HG03159 (cell line): Measurements from ENCODE around the gene RRP7A.
A peak's percentile ranks its signal among the peaks of the same experiment; 100 is the strongest.
"Not testable (repeated sequence)": the region's sequence is repeated elsewhere in the genome, so short reads cannot be mapped to it uniquely, and the experiment has no call there.

Source experiments
- ATAC-seq: cut with Tn5 transposase; IDR thresholded peaks from one replicate; pipeline ENCODE4 v1.9.1; 2021; ENCODE audit warnings: mild to moderate bottlenecking, moderate library complexity; ENCODE audit not compliant: unreplicated experiment

Gene RRP7A

GRCh38 chr22:42519525-42520401 is at the start of gene RRP7A:
RRP7A (minus strand) TSS chr22:42519796; CDS start chr22:42519786, 10 bp downstream.
- ATAC-seq: no peak

GRCh38 chr22:42567950-42568349 is 48.4 kb upstream of the RRP7A start:
- ATAC-seq: not testable (repeated sequence)

DNA sequence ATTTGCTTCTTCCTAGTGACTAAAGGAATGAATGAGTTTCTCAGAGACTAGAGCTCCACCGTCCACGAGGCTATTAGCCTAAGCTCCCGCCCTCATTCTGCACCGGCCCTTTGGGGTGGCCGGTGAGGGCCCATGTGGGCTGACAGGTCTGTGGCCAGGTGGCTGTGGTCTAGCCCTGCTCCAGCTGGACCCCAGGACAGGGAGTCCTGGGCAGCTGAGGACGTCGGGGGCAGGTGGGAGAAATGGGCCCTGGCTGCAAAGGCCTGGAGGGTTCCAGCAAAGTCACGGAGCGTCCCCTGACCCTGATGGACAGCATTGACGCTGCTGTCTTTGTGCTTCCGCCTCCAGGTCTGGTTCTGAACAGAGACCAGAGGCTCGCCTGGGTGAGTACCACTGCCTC is 46.4 kb upstream of the RRP7A start:
- no peak for ATAC-seq

DNA sequence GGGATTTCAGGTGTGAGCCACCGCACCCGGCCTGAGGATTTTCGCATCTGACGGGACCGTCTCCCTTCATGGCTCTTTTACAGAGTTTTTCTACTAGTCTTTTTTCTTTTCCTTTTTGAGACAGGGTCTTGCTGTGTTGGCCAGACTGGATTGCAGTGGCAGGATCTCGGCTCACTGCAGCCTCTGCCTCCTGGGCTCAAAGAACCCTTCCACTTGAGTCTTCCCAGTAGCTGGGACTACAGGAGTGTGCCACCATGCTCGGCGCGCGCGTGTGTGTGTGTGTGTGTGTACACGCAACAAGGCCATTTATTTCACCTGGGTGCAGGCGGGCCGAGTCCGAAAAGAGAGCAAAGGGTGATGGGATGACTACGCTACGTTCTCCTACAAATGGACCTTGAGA is 45.1 kb upstream of the RRP7A start:
- ATAC-seq: no peak

GRCh38 chr22:42563943-42564342 is 44.3 kb upstream of the RRP7A start:
- not testable (repeated sequence) for ATAC-seq

DNA sequence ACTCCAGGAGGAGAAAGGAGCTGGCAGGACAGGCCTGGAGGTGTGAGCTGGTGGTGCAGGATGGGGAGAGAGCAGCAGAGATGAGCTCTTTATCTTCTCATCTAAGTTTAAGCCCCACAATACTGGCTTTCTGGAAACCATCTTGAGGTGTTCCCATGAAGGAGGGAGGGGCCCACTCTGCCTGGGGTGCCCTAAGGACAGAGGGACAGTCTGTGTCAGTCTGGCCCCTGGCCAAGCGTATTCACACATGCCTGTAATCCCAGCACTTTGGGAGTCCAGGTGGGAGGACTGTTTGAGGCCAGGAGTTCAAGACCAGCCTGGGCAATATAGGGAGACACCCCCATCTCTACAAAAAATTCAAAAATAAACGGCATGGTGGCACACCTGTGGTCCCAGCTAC is 43.1 kb upstream of the RRP7A start:
- no peak for ATAC-seq

DNA sequence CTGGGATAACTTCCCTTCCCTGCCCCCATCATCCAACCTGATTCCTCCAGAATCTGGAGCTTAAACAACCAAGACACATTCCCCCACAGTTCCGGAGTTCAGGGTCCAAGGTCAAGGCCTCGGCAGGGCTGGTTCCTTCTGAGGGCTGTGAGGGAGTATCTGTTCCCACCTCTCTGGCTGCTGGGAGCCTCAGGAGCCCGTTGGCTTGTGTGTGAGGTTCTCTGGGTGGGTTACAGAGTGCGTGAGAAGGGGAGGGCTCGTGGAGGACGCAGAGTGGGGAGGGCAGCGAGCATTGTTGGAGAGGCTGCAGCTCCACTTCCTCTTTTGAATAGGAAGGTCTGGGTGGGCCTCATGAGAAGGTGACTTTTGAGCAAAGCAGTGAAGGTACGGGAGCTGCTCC is 42.7 kb upstream of the RRP7A start:
- no peak for ATAC-seq

- ATAC-seq: no peak
Observed at GRCh38 chr22:42561856-42562255, 42.3 kb upstream of the RRP7A start.

GRCh38 chr22:42560781-42561180 is 41.2 kb upstream of the RRP7A start:
- ATAC-seq: no peak

GRCh38 chr22:42560381-42560780 is 40.8 kb upstream of the RRP7A start:
- no peak for ATAC-seq

- peak; percentile 53 for ATAC-seq
Observed at GRCh38 chr22:42553475-42554361, 34.1 kb upstream of the RRP7A start, which contains the start of gene SERHL2. SERHL2 (plus strand) TSS chr22:42553956; CDS start chr22:42554021, 65 bp downstream.

DNA sequence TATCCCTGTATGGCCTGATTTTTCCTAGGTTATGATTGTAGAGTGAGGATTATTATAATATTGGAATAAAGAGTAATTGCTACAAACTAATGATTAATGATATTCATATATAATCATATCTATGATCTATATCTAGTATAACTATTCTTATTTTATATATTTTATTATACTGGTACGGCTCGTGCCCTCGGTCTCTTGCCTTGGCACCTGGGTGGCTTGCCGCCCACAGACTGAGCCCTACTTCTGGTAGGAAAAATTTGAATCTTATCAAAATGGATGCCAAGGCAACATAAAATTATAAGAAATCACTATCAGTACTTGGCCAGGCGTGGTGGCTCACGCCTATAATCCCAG is 32.7 kb upstream of the RRP7A start:
- ATAC-seq: not testable (repeated sequence)

GRCh38 chr22:42549331-42550060 is 29.9 kb upstream of the RRP7A start:
- no peak for ATAC-seq

DNA sequence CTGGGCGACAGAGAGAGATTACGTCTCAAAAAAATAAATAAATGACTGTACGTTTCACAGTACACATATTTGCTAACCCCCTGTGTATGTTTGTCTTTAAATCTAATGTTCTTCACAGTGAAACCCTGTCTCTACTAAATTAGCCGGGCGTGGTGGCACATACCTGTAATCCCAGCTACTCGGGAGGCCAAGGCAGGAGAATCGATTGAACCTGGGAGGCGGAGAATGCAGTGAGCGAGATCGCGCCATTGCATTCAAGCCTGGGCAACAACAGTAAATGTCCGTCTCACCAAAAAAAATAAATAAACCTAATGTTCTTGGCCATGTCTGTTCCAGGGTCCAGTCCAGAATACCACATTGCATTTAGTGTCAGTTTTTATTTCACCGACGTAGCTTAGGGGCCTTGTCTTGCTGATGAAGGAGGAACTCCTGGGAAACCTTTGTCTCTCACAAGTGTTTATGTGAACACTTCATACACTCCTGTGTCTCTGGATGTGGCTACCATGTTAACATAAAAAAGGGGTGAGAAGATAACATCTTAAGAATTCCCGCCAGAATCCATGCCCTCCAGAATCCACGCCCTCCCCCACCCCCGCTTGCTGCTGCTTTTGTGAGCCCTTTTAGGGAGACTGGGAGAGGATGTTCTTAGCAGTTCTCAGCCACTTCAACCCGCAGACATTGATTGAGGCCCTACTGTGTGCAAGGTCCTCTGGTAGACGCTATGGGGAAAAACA is 29.2 kb upstream of the RRP7A start:
- no peak for ATAC-seq

GRCh38 chr22:42548126-42548525 is 28.5 kb upstream of the RRP7A start:
- ATAC-seq: not testable (repeated sequence)

- ATAC-seq: no peak
Observed at GRCh38 chr22:42547562-42547961, 28.0 kb upstream of the RRP7A start.

- ATAC-seq: no peak
Observed at GRCh38 chr22:42544686-42545085, 25.1 kb upstream of the RRP7A start.

DNA sequence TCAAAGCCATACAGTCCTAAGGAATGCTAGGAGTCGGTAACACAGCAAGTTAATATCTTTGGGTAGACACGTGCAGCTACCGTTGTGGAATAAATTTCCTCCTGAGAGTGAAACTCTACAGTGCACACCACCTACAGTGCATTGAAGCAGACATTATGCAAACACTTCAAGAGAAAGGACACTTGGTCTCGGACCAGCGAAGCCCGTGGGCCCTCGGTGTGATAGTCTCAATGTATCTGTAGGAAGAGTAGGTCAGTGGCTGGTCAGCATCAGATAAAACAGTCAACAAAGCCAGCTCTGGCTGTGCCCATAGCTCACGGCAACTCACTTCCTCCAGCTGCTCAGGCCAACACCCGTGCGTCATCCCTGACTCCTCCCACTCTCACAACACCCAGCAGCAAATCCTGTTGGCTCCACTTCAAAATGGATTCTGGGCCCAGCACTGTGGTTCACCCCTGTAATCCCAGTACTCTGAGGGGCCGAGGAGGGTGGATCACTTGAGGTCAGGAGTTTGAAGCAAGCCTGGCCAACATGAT is 19.7 kb upstream of the RRP7A start:
- not testable (repeated sequence) for ATAC-seq

GRCh38 chr22:42537199-42537831 is 17.7 kb upstream of the RRP7A start:
- not testable (repeated sequence) for ATAC-seq

DNA sequence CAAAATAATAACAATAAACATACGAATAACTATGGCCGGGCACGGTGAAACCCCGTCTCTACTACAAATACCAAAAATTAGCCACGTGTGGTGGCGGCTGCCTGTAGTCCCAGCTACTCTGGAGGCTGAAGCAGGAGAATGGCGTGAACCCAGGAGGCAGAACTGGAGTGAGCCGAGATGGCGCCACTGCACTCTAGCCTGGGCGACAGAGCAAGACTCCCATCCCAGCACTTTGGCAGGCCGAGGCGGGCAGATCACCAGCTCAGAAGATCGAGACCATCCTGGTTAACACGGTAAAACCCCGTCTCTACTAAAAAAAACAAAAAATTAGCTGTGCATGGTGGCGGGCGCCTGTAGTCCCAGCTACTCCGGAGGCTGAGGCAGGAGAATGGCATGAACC is 17.0 kb upstream of the RRP7A start:
- not testable (repeated sequence) for ATAC-seq
